Measurements from ENCODE around the gene SCAF11.

DNA sequence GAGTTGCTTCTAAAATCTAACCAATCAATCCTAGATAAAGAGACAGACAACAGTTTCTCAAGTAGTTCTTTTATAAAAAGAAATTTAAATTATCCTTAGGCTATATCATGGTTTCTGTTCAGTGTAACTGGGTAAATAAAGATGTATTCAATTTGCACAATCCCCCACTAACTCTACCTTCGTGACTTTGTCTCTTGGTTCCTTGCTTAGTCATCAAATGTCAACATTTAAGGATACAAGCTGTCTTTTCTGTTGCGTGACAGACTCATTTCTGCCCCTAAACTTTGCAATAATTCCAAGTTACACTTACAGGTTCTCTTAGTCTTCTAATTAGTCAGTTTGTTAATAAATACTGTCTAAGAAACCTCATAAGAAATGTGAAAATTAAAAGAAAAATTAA, 50.6 kb downstream of the SCAF11 start:
- TF ChIP-seq, protein P1, sequence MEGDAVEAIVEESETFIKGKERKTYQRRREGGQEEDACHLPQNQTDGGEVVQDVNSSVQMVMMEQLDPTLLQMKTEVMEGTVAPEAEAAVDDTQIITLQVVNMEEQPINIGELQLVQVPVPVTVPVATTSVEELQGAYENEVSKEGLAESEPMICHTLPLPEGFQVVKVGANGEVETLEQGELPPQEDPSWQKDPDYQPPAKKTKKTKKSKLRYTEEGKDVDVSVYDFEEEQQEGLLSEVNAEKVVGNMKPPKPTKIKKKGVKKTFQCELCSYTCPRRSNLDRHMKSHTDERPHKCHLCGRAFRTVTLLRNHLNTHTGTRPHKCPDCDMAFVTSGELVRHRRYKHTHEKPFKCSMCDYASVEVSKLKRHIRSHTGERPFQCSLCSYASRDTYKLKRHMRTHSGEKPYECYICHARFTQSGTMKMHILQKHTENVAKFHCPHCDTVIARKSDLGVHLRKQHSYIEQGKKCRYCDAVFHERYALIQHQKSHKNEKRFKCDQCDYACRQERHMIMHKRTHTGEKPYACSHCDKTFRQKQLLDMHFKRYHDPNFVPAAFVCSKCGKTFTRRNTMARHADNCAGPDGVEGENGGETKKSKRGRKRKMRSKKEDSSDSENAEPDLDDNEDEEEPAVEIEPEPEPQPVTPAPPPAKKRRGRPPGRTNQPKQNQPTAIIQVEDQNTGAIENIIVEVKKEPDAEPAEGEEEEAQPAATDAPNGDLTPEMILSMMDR (conservative IDR thresholded peaks at IDR 0.05; ENCODE audit: low read length) = no peak
- no peak for TF ChIP-seq EZH2phosphoT487 (IDR thresholded peaks at IDR 0.05; ENCODE audit: borderline replicate concordance, low read depth, low read length)
